Purkinje cell (primary cell): ENCODE results near the gene ALG10B. TPM values are rescaled to one million over a fixed set of nuclear protein-coding genes. Genes with fewer than 3 reads are reported as not detected.

Experiments used
- polyA plus RNA-seq: library from polyadenylated mRNA; unstranded; fragments of >200 nt; fragmentation: Nextera tagmentation; gene quantifications from 2 replicates; pipeline ENCODE4 v1.2.1, GENCODE V29; 2014

The ALG10B gene
- polyA plus RNA-seq: 4.0 and 5.0 TPM in 2 replicates

GRCh38 chr12:38316391-38317129 lies at the start of gene ALG10B:
TSS of gene ALG10B (plus strand) at chr12:38316774. CDS start at chr12:38316894, 120 bp downstream.

